ENCODE measurements around the gene COL20A1. TPM values are rescaled to one million over a fixed set of nuclear protein-coding genes. Genes with fewer than 3 reads are reported as not detected.

COL20A1 gene
- total RNA-seq, 1 donor from 2014 or later = not detected

DNA sequence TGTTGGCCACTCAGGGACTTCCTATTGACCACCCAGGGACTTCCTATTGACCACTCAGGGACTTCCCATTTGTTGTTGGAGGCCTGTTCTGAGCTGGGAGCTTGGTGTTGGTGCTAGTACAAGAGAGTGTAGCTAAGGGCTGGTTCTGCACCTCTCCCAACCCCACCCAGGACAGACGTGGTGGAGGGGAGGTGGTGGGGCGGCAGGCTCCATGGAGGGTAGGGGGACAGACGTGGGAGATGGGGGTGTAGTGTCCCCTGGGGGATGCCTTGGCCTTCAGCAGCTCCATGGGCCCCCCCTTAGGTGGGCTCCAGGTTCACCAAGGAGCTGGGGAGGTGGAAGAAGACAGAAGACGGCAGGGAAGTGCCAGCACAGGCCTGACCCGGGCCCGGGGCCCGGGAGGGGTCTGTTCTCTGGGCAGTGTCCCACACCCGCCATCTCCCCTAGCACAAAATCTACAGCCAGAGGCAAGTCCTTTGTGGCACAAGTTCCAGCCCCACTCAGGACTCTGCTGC lies 34.3 kb downstream of the COL20A1 start:
- H3K36me3 Mint-ChIP-seq (ENCODE audit: low read depth) = no peaks in the 10 kb centered on the region
- intact Hi-C loops (cut with micrococcal nuclease) = no loop called here
- POLR2A ChIA-PET = no interaction called here
- no peak for DNase-seq
- no peak for ATAC-seq (ENCODE audit: low read depth)
- peaks cover 11% of the 10 kb centered on the region for H3K4me1 Mint-ChIP-seq
- CTCF ChIA-PET = no interaction called here
- peak overlapping the region; percentile 50 for H3K27ac Mint-ChIP-seq
- peaks cover 8% of the 10 kb centered on the region for H3K9me3 Mint-ChIP-seq
- TF ChIP-seq, protein P1, sequence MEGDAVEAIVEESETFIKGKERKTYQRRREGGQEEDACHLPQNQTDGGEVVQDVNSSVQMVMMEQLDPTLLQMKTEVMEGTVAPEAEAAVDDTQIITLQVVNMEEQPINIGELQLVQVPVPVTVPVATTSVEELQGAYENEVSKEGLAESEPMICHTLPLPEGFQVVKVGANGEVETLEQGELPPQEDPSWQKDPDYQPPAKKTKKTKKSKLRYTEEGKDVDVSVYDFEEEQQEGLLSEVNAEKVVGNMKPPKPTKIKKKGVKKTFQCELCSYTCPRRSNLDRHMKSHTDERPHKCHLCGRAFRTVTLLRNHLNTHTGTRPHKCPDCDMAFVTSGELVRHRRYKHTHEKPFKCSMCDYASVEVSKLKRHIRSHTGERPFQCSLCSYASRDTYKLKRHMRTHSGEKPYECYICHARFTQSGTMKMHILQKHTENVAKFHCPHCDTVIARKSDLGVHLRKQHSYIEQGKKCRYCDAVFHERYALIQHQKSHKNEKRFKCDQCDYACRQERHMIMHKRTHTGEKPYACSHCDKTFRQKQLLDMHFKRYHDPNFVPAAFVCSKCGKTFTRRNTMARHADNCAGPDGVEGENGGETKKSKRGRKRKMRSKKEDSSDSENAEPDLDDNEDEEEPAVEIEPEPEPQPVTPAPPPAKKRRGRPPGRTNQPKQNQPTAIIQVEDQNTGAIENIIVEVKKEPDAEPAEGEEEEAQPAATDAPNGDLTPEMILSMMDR (IDR thresholded peaks at IDR 0.05) = no peak
- H3K4me3 Mint-ChIP-seq = no peak overlapping the region
- no peaks in the 10 kb centered on the region for H3K27me3 Mint-ChIP-seq

DNA sequence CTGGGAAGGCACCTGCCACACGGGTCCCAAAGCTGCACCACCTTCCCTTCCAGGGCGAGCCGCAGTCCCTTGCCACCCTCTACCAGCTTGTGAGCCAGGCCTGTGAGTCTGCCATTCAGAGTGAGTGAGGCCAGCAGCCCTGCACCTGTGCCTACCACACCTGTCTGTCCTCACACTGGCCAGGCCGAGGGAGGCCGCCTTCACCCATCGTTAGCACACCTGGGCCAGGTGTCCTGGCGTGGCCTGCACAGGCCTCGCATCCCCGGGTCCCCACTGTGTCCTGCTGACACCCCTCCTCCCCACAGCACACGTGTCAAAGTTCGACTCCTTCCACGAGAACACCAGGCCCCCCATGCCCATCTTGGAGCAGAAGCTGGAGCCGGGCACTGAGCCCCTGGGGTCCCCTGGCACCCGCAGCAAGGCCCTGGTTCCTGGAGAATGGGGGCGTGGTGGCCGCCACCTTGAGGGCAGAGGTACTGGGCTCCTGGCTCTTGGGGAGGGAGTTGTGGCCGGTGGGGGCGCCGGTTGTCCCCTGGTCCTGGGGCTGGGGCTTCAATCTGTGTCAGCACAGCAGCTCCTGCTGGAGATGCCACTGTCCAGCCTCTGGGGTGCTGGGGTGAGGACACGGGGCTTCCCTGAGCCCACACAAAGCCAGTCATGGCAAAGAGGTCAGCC lies 35.2 kb downstream of the COL20A1 start:
- TF ChIP-seq, protein P1 (IDR thresholded peaks at IDR 0.05) = no peak
- intact Hi-C loops (cut with micrococcal nuclease) = no loop called here
- H3K27ac Mint-ChIP-seq = no peak overlapping the region
- H3K36me3 Mint-ChIP-seq (ENCODE audit: low read depth) = no peaks in the 10 kb centered on the region
- peaks cover 11% of the 10 kb centered on the region for H3K4me1 Mint-ChIP-seq
- ATAC-seq (ENCODE audit: low read depth) = no peak
- peaks cover 8% of the 10 kb centered on the region for H3K9me3 Mint-ChIP-seq
- POLR2A ChIA-PET = no interaction called here
- H3K27me3 Mint-ChIP-seq = no peaks in the 10 kb centered on the region
- CTCF ChIA-PET = no interaction called here
- no peak for DNase-seq
- no peak overlapping the region for H3K4me3 Mint-ChIP-seq

DNA sequence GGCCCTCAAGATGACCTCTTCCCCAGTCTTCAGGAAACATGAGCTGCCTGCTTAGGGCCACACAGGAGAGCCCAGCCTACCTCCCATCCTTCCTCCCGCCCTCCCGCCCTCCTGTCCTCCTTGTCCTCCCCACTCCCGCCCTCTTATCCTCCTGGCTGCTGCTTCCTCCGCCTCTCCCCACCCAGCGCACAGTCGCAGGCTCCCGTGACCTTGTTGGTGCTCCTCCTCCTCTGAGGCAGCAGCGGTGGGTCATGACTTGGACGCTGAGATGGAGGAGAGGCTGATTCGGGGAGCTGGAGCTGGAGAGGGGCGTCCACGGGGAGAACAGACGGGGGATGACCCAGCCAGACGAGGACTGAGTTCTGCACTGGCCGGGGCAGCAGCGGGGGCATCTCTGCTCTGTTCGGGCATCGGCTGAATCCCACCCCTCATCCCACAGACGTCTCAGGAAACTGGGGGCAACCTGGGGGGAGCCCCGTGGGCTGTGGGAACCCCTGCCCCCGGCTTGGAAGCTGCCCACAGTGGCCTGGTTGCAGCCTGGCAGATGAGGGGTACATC lies 35.8 kb downstream of the COL20A1 start:
- no peaks in the 10 kb centered on the region for H3K36me3 Mint-ChIP-seq (ENCODE audit: low read depth)
- DNase-seq (no peak), ATAC-seq (ENCODE audit: low read depth) (no peak)
- ChIA-PET CTCF (no interaction called here), POLR2A (no interaction called here)
- peaks cover 8% of the 10 kb centered on the region for H3K9me3 Mint-ChIP-seq
- peaks cover 11% of the 10 kb centered on the region for H3K4me1 Mint-ChIP-seq
- no peak overlapping the region for H3K27ac Mint-ChIP-seq
- H3K4me3 Mint-ChIP-seq = no peak overlapping the region
- intact Hi-C loops (cut with micrococcal nuclease) = no loop called here
- H3K27me3 Mint-ChIP-seq = peaks cover 2% of the 10 kb centered on the region
- TF ChIP-seq, protein P1 (IDR thresholded peaks at IDR 0.05) = no peak

DNA sequence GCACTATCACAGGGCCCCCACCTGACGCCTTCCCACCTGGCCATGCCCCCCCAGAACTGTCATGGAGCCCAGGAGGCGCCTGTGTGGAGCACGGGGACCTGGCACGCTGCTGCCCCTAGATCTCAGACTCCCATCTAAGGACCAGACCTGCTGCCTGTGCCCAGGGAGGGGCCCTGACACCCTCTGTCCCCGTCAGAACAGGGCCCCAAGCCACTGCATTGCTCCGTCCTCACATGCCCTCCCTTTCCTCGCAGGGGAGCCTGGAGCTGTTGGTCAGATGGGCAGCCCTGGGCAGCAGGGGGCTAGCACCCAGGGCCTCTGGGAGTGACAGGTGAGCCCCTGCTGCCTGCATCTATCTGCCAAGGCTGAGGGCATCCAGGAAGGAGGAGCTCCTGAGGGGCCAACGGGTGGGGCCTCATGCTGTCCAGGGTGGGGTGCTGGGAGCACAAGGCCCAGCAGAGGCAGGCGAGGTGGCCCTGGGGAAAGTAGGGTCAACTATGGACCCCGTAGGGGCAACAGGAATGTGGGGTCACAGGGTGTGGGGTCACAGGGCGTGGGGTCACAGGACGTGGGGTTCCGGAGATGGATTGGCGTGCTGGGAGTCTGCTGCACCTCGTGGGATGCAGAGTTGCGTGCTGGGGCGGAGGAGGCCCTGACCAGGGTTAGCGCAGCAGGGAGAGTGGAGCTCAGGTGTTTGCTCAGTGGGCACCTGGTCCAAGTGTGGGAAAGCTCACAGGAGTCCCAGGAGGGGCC lies 36.5 kb downstream of the COL20A1 start:
- H3K27ac Mint-ChIP-seq = no peak overlapping the region

More for the DNA sequence above, 36.5 kb downstream of the COL20A1 start:
- CTCF ChIA-PET = no interaction called here
- no peak for DNase-seq
- ATAC-seq (ENCODE audit: low read depth) = no peak
- Mint-ChIP-seq H3K27me3 (peaks cover 4% of the 10 kb centered on the region), H3K4me1 (peaks cover 11% of the 10 kb centered on the region), H3K9me3 (peaks cover 8% of the 10 kb centered on the region), H3K4me3 (no peak overlapping the region), H3K36me3 (ENCODE audit: low read depth) (no peaks in the 10 kb centered on the region)
- POLR2A ChIA-PET = no interaction called here
- intact Hi-C loops (cut with micrococcal nuclease) = no loop called here
- TF ChIP-seq, protein P1 (IDR thresholded peaks at IDR 0.05) = no peak
